GM23338 (cell line): ENCODE results near the gene COQ10A.

ENCODE experiments used
- CREB1 ChIP-seq: fragments of 250-450 bp; sonication (Bioruptor Pico); IDR thresholded peaks from 2 replicates; pipeline ENCODE4 v1.5.0; 2020; ENCODE audit warnings: low read depth, mild to moderate bottlenecking, moderate library complexity
- CTCF ChIP-seq, 2 experiments: fragments of 200-600 bp in 1 of 2; sonication (generic) in 1 of 2; conservative IDR thresholded peaks; 2 replicates each; pipeline versions ENCODE4 v1.5.1 to v1.6.1; 2016 to 2017; ENCODE audit warnings: antibody characterized with exemption in 2 of 2, low read depth in 2 of 2, mild to moderate bottlenecking in 2 of 2, moderate library complexity in 1 of 2
- EZH2 ChIP-seq: fragments of 200-600 bp; sonication (generic); IDR thresholded peaks from one replicate; pipeline ENCODE4 v1.8.0; 2017; ENCODE audit warnings: antibody characterized with exemption, mild to moderate bottlenecking, low read depth; ENCODE audit not compliant: unreplicated experiment
- EZH2phosphoT487 ChIP-seq: fragments of 200-600 bp; sonication (generic); IDR thresholded peaks from one replicate; pipeline ENCODE4 v1.8.1; 2018; ENCODE audit warnings: antibody characterized with exemption; ENCODE audit not compliant: unreplicated experiment
- JUNB ChIP-seq: IDR thresholded peaks from one replicate; pipeline ENCODE4 v1.6.1; 2016; ENCODE audit warnings: antibody characterized with exemption; ENCODE audit not compliant: unreplicated experiment
- POLR2AphosphoS5 ChIP-seq: IDR thresholded peaks from 2 replicates; pipeline ENCODE4 v1.6.1; 2016; ENCODE audit warnings: antibody characterized with exemption, low read depth
- REST ChIP-seq: IDR thresholded peaks from one replicate; pipeline ENCODE4 v1.6.1; 2018; ENCODE audit warnings: antibody characterized with exemption; ENCODE audit not compliant: unreplicated experiment
- ZNF114 ChIP-seq: fragments of 250-450 bp; sonication (Bioruptor Pico); IDR thresholded peaks from 2 replicates; pipeline ENCODE4 v1.5.0; 2020; ENCODE audit warnings: mild to moderate bottlenecking, moderate library complexity
- ZNF331 ChIP-seq: fragments of 250-450 bp; sonication (Bioruptor Pico); IDR thresholded peaks from 2 replicates; pipeline ENCODE4 v1.5.0; 2020; ENCODE audit warnings: low read depth, mild to moderate bottlenecking, moderate library complexity
- ZNF462 ChIP-seq: fragments of 250-450 bp; sonication (Bioruptor Pico); IDR thresholded peaks from 2 replicates; pipeline ENCODE4 v1.5.0; 2020; ENCODE audit warnings: mild to moderate bottlenecking, moderate library complexity

- no peak for TF ChIP-seq CTCF (conservative IDR thresholded peaks at IDR 0.05; ENCODE audit: low read depth in 2 of 2)
- TF ChIP-seq POLR2AphosphoS5: no peak
- TF ChIP-seq REST: no peak
- TF ChIP-seq EZH2: no peak
- TF ChIP-seq CREB1 (CRISPR knock-in tag): no peak
- no peak for TF ChIP-seq ZNF114 (CRISPR knock-in tag)
- no peak for TF ChIP-seq ZNF331
- TF ChIP-seq EZH2phosphoT487: no peak
- no peak for TF ChIP-seq ZNF462 (CRISPR knock-in tag)
- no peak for TF ChIP-seq JUNB
These were observed 46.9 kb upstream of the COQ10A start for GRCh38 chr12:56219840-56220239.
